Gastrocnemius medialis (tissue), 4 donors: ENCODE data around the gene PTCSC3. TPM values are rescaled to one million over a fixed set of nuclear protein-coding genes. Genes with fewer than 3 reads are reported as not detected.

Experiments
- ATAC-seq, 2 donors: fragments of 150-250 bp; one replicate each; pipeline ENCODE4 v1.9.1; 2016
- DNase-seq, 2 donors: peaks; one replicate each; pipeline ENCODE4 v3.0.0-alpha.2; 2019
- H3K27ac ChIP-seq, 4 donors: fragments of 200-600 bp; sonication (generic); 1 replicate in 1 of 4; 2 replicates in 3 of 4; pipeline ENCODE4 v1.5.1; 2016 to 2018; ENCODE audit warnings: mild to moderate bottlenecking in 2 of 4, moderate library complexity in 1 of 4
- H3K27me3 ChIP-seq, 3 donors: fragments of 200-600 bp; sonication (generic) in 2 of 3; 1 replicate in 1 of 3; 2 replicates in 2 of 3; pipeline versions ENCODE4 v1.5.1 to v1.6.0; 2016 to 2019; ENCODE audit warnings: mild to moderate bottlenecking in 1 of 3, moderate library complexity in 1 of 3
- H3K36me3 ChIP-seq, 2 donors: fragments of 200-600 bp; sonication (generic) in 1 of 2; one replicate each; pipeline ENCODE4 v1.5.1; 2017 to 2018
- H3K4me1 ChIP-seq, 2 donors: fragments of 200-600 bp; sonication (generic) in 1 of 2; one replicate each; pipeline ENCODE4 v1.5.1; 2016 to 2017; ENCODE audit warnings: mild to moderate bottlenecking in 2 of 2
- H3K4me3 ChIP-seq, 4 donors: fragments of 200-600 bp; sonication (generic) in 3 of 4; 1 replicate in 1 of 4; 2 replicates in 3 of 4; pipeline ENCODE4 v1.5.1; 2016 to 2019; ENCODE audit warnings: mild to moderate bottlenecking in 2 of 4
- H3K9me3 ChIP-seq, 3 donors: fragments of 200-600 bp; sonication (generic) in 2 of 3; 1 replicate in 1 of 3; 2 replicates in 2 of 3; pipeline ENCODE4 v1.5.1; 2016 to 2019
- POLR2A ChIP-seq, 2 donors: fragments of 450-650 bp; IDR thresholded peaks; one replicate each; pipeline ENCODE4 v1.6.1; 2017; ENCODE audit warnings: antibody characterized with exemption in 2 of 2, mild to moderate bottlenecking in 2 of 2, moderate library complexity in 2 of 2
- in situ Hi-C, 4 donors: fragments of 200-750 bp; cut with MboI; loops; one replicate each; pipeline versions ENCODE4 v1.15.0 to v1.8.0; 2017; ENCODE audit warnings: low sequenced_read_pairs in 4 of 4
- intact Hi-C: fragments of 100-400 bp; cut with DNase I; formaldehyde crosslinking; loops from one replicate; pipeline ENCODE4 v1.15.1; 2023; ENCODE audit warnings: low total_unique reads
- total RNA-seq, 4 donors: library from RNA; depleted of rRNA; stranded (reverse); fragments of >200 nt; gene quantifications; one replicate each; pipeline versions ENCODE4 v1.1.0 to v1.2.3, GENCODE V29; 2016
- TF ChIP-seq, protein P1 (sequence below), 5 experiments: fragments of 450-650 bp in 3 of 5; fragments of 200-600 bp in 2 of 5; sonication (generic) in 2 of 5; IDR thresholded peaks in 4 of 5; conservative IDR thresholded peaks in 1 of 5; 1 replicate in 4 of 5; 2 replicates in 1 of 5; pipeline ENCODE4 v1.5.1; 2016 to 2019; ENCODE audit warnings: antibody characterized with exemption in 5 of 5, mild to moderate bottlenecking in 3 of 5, moderate library complexity in 3 of 5

Gene PTCSC3
- total RNA-seq, 4 donors from 2014 or later, result not detected

GRCh38 chr14:36130186-36130585 lies 46.3 kb downstream of the PTCSC3 start:
- DNase-seq (no peak), ATAC-seq (no peak)
- Histone ChIP-seq H3K27ac (no peak overlapping the region), H3K9me3 (no peaks in the 10 kb centered on the region), H3K4me3 (no peak overlapping the region), H3K27me3 (no peaks in the 10 kb centered on the region), H3K4me1 (no peaks in the 10 kb centered on the region), H3K36me3 (no peaks in the 10 kb centered on the region)
- intact Hi-C loops (no loop called here), in situ Hi-C loops (no loop called here)
- TF ChIP-seq POLR2A (IDR thresholded peaks at IDR 0.05), result no peak
- TF ChIP-seq, protein P1, sequence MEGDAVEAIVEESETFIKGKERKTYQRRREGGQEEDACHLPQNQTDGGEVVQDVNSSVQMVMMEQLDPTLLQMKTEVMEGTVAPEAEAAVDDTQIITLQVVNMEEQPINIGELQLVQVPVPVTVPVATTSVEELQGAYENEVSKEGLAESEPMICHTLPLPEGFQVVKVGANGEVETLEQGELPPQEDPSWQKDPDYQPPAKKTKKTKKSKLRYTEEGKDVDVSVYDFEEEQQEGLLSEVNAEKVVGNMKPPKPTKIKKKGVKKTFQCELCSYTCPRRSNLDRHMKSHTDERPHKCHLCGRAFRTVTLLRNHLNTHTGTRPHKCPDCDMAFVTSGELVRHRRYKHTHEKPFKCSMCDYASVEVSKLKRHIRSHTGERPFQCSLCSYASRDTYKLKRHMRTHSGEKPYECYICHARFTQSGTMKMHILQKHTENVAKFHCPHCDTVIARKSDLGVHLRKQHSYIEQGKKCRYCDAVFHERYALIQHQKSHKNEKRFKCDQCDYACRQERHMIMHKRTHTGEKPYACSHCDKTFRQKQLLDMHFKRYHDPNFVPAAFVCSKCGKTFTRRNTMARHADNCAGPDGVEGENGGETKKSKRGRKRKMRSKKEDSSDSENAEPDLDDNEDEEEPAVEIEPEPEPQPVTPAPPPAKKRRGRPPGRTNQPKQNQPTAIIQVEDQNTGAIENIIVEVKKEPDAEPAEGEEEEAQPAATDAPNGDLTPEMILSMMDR (IDR thresholded peaks at IDR 0.05 in 4 of 5, conservative IDR thresholded peaks at IDR 0.05 in 1 of 5), result no peak

DNA sequence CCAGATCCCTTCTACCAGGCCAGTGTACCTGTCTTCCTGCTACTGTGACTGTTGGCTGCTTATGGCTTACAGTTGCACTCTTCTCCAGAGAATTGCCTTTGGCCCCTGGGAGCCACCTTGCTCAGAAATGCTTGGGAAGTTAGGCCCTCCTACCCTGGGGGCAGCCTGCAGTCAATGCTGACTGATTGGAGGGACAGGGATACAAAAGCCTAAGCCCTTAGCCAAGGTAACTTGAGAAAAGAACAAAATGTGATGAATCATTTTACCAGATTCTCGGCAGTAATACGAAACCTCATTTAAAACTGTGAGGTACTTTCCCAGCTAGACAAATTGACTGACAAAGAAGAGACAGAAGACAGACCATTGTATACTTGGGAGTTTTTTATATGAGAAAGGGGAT lies 47.3 kb downstream of the PTCSC3 start:
- no peaks in the 10 kb centered on the region for H3K4me1 ChIP-seq
- H3K36me3 ChIP-seq, result no peaks in the 10 kb centered on the region
- DNase-seq, result no peak
- H3K27me3 ChIP-seq, result no peaks in the 10 kb centered on the region
- intact Hi-C loops (no loop called here), in situ Hi-C loops (no loop called here)
- no peaks in the 10 kb centered on the region for H3K9me3 ChIP-seq
- TF ChIP-seq, protein P1 (IDR thresholded peaks at IDR 0.05 in 4 of 5, conservative IDR thresholded peaks at IDR 0.05 in 1 of 5), result no peak
- TF ChIP-seq POLR2A (IDR thresholded peaks at IDR 0.05), result no peak
- H3K4me3 ChIP-seq, result no peak overlapping the region
- ATAC-seq, result no peak
- H3K27ac ChIP-seq, result no peak overlapping the region

- no peak overlapping the region for H3K27ac ChIP-seq
- no peak overlapping the region for H3K4me3 ChIP-seq
- H3K36me3 ChIP-seq, result no peaks in the 10 kb centered on the region
- DNase-seq, result no peak
- ATAC-seq, result no peak
- no peaks in the 10 kb centered on the region for H3K4me1 ChIP-seq
- H3K9me3 ChIP-seq, result no peaks in the 10 kb centered on the region
- in situ Hi-C loops, result no loop called here
- H3K27me3 ChIP-seq, result no peaks in the 10 kb centered on the region
- intact Hi-C loops, result no loop called here
- TF ChIP-seq, protein P1 (IDR thresholded peaks at IDR 0.05 in 4 of 5, conservative IDR thresholded peaks at IDR 0.05 in 1 of 5), result no peak
- TF ChIP-seq POLR2A (IDR thresholded peaks at IDR 0.05), result no peak
Measured at GRCh38 chr14:36113341-36113740, 63.2 kb downstream of the PTCSC3 start.

DNA sequence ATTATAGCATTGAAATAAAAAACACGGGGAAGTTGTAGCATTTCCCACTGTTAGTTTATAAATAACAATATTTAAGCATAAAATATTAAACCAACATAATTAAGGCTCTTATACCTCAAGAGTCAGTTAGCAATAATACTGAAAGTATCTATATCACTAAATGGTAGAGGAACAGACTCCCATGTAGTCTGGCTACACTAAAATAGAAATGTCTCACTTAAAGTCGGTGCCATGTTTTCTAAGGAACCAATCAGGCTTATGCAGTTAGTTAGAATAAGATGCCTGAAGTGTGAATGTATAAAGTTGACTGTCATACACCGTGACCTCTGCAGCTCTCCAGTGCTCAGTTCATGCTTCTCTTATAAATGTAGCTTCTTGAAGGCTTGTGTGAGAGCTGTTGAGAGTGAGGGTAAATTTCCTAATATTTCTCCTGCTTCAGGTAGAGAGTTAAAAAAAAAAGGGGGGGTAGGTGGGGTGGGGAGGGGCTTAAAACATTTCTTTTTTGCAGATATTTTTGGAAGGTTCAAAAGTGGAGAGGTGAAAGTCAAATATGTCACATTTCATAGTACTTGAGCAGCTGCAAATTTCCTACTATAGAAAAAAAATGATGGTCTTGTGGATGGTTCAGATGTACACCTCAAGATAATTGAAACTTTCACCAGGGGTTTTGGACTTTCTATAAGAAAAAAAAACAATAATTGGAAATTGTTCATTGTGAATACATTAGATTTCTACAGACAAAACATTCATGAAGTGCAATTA lies 64.5 kb downstream of the PTCSC3 start:
- no peak for ATAC-seq
- no peaks in the 10 kb centered on the region for H3K4me1 ChIP-seq
- intact Hi-C loops, result no loop called here

More for the DNA sequence above, 64.5 kb downstream of the PTCSC3 start:
- DNase-seq, result no peak
- no peak overlapping the region for H3K4me3 ChIP-seq
- no peak for TF ChIP-seq POLR2A (IDR thresholded peaks at IDR 0.05)
- TF ChIP-seq, protein P1 (IDR thresholded peaks at IDR 0.05 in 4 of 5, conservative IDR thresholded peaks at IDR 0.05 in 1 of 5), result no peak
- no peaks in the 10 kb centered on the region for H3K9me3 ChIP-seq
- no peaks in the 10 kb centered on the region for H3K36me3 ChIP-seq
- no peaks in the 10 kb centered on the region for H3K27me3 ChIP-seq
- in situ Hi-C loops, result no loop called here
- H3K27ac ChIP-seq, result no peak overlapping the region
